ENCODE data around the gene CDK17. TPM values are rescaled to one million over a fixed set of nuclear protein-coding genes. Genes with fewer than 3 reads are reported as not detected.

Gene CDK17
- total RNA-seq, 4 donors from 2014 or later = 32.4 to 64.7 (median 49.0) TPM

DNA sequence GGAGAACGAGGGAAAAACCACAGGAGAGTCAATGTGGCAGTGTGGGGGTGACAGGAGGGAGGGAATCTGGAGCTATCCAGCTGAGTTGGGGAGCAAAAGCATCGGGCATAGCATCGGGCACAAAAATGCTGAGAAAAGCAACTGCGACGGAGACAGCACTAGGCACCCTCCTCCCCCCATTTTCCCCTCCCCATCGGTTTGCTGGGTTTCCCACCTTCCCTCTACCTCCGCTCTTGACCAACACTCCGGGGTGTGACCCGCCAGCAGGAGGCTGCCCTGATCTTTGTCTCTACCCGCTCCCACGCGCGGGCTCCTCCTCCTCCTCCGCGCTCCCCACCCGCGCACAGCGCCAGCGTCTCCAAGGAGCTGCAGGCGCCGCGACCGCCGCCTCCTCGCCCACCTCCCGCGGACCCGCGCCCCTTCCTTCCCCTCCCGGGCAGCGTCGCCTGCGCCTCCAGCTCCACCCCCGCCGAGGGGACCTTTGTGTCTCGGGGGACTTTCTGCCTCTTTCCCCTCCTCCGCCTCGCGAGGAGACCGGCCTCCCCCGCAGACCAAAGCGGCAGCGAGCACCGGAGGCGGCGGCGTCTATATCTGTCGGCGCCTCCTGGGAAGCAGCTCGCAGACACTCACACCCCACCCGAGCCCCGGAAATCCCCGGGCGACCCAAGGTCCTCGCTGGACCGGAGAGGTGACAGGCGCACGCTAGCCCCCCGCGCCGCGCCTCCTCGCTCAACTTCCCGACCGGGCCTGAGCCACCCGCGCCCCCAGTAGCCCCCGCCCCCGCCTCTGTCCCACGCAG, 920 bp downstream of the CDK17 start:
- intact Hi-C loops (cut with DNase I) = no loop called here

DNA sequence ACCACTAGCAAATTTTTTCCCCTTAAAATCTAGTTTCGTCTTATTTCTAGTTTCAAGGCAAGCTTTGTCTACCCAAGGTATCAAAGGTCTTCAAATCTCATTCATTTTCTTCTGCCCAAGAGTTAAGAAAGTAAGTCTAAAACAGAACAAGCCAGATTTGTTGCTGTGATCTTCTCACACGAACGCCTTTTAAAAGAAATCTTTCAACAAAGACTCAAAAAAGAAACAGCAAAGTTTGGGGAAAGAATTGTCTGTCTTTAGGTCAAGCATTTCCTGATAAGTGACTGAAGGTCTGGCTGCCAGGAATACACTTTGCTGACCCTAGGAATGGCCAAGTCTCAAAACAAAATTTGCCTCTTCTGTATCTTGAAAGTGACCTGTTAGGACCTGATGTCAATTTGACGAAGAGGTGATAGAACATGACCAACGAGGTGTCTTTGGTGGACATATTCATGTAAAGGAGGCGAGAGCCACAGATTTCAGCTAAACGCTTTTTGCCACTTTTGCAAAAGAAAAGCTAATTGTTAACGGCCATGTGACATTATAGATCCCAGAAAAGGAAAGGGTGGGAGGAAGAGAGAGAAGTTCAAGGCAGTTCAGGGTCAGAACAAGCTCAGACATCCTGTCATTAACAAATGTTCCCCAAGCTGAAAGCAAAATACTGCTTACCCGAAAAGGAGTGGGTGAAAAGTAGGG, 1.7 kb downstream of the CDK17 start:
- Histone ChIP-seq H3K4me1 (peaks cover 8 to 15% of the 10 kb centered on the region in 2 donors), H3K4me3 (replicated peaks in 1 of 3) (peak overlapping the region; percentile 41 to 89 (median 81)), H3K27me3 (no peaks in the 10 kb centered on the region), H3K36me3 (no peaks in the 10 kb centered on the region), H3K27ac (peak overlapping the region; percentile 97 to 98 (median 98)), H3K9me3 (no peaks in the 10 kb centered on the region)
- DNase-seq = no peak
- WGBS, 2 donors = 15 to 23% methylated on average over 9 of the region's 9 CpGs
- intact Hi-C loops (cut with DNase I) = no loop called here
- TF ChIP-seq, protein P1, sequence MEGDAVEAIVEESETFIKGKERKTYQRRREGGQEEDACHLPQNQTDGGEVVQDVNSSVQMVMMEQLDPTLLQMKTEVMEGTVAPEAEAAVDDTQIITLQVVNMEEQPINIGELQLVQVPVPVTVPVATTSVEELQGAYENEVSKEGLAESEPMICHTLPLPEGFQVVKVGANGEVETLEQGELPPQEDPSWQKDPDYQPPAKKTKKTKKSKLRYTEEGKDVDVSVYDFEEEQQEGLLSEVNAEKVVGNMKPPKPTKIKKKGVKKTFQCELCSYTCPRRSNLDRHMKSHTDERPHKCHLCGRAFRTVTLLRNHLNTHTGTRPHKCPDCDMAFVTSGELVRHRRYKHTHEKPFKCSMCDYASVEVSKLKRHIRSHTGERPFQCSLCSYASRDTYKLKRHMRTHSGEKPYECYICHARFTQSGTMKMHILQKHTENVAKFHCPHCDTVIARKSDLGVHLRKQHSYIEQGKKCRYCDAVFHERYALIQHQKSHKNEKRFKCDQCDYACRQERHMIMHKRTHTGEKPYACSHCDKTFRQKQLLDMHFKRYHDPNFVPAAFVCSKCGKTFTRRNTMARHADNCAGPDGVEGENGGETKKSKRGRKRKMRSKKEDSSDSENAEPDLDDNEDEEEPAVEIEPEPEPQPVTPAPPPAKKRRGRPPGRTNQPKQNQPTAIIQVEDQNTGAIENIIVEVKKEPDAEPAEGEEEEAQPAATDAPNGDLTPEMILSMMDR (IDR thresholded peaks at IDR 0.05) = no peak
- no peak for TF ChIP-seq POLR2A (IDR thresholded peaks at IDR 0.05)

More for the DNA sequence above, 920 bp downstream of the CDK17 start:
- Histone ChIP-seq H3K4me1 (peaks cover 8 to 15% of the 10 kb centered on the region in 2 donors), H3K36me3 (no peaks in the 10 kb centered on the region), H3K4me3 (replicated peaks in 1 of 3) (peak overlapping the region; percentile 41 to 89 (median 81)), H3K27me3 (no peaks in the 10 kb centered on the region), H3K27ac (peak overlapping the region; percentile 97 to 98 (median 98)), H3K9me3 (no peaks in the 10 kb centered on the region)
- 1 to 2% methylated on average over 43 to 47 of the region's 70 CpGs for WGBS, 2 donors
- DNase-seq = peak; percentile 74
- TF ChIP-seq POLR2A (IDR thresholded peaks at IDR 0.05) = peak in 1 of 2 donors; percentile 62
- TF ChIP-seq, protein P1 (IDR thresholded peaks at IDR 0.05) = peak in 2 of 6 experiments; percentile 31 to 33

DNA sequence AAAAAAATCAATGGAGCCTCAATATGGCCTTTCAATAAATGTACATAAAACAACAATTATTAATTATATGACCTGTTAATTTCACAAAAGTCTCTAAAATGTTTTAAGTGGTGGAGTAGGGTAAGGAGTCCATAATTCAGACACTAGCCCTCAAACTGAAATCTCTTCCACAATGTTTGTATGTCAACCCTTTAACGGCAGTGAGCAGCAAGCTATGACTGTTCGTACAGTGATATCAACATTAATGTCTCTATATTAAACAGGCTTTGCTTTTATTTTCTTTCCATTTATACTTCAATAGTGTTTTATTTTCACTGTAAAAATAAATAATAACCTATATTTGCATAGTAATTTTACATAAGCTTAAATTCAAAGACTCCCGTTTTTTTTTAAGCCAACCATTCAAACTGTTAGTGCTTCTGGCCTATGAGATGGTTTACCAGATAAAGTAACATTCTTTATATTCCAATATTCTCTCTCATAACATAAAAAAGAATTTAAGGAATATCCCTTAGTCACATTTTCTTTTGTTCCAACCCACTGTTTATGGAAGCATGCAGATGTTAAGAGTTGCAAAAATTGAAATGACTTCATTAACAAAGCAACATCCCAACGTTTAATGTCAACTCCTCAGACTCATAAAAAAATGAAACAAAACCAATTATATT, 2.3 kb downstream of the CDK17 start:
- intact Hi-C loops (cut with DNase I) = no loop called here
- peaks cover 8 to 15% of the 10 kb centered on the region in 2 donors for H3K4me1 ChIP-seq
- peak overlapping the region; percentile 97 to 98 (median 98) for H3K27ac ChIP-seq
- H3K36me3 ChIP-seq = no peaks in the 10 kb centered on the region
- H3K4me3 ChIP-seq (replicated peaks in 1 of 3) = peak overlapping the region in 1 of 3 donors; percentile 89
- TF ChIP-seq, protein P1 (IDR thresholded peaks at IDR 0.05) = no peak
- no peak for TF ChIP-seq POLR2A (IDR thresholded peaks at IDR 0.05)
- H3K27me3 ChIP-seq = no peaks in the 10 kb centered on the region
- no peak for DNase-seq
- no peaks in the 10 kb centered on the region for H3K9me3 ChIP-seq
- 47 to 55% methylated on average over 4 of the region's 4 CpGs for WGBS, 2 donors

DNA sequence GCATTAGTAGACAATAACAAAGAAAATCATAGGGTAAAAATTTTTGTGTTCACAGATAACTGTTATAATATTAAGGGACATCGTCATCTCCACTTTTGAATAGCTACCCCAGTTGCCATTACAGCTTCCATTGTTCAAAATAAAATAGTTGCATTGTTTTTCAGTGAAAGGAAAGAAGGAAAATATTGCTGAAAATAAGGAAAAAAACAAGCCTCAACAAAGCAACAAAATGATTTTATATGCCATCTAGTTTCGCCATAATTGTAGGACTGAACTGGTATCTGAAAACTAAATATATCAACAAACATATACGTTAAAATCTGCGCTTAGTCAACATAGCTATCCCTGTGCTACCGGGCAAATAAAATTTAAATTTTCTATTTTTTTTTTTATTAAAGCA, 3.3 kb downstream of the CDK17 start:
- H3K4me1 ChIP-seq = peaks cover 8 to 15% of the 10 kb centered on the region in 2 donors
- H3K9me3 ChIP-seq = no peaks in the 10 kb centered on the region
- 72 to 76% methylated on average over 5 of the region's 5 CpGs for WGBS, 2 donors
- DNase-seq = no peak
- H3K36me3 ChIP-seq = no peaks in the 10 kb centered on the region
- intact Hi-C loops (cut with DNase I) = no loop called here
- TF ChIP-seq, protein P1 (IDR thresholded peaks at IDR 0.05) = no peak
- no peak for TF ChIP-seq POLR2A (IDR thresholded peaks at IDR 0.05)
- H3K27ac ChIP-seq = peak overlapping the region in 1 of 3 donors; percentile 97
- H3K27me3 ChIP-seq = no peaks in the 10 kb centered on the region
- H3K4me3 ChIP-seq (replicated peaks in 1 of 3) = no peak overlapping the region

Data from thyroid gland (tissue), 4 donors.